ENCODE measurements around the gene REM2. TPM values are rescaled to one million over a fixed set of nuclear protein-coding genes. Genes with fewer than 3 reads are reported as not detected.

Gene REM2
- total RNA-seq, 4 donors from 2014 or later, result 0.57 to 2.1 (median 1.4) TPM

- Histone ChIP-seq H3K4me1 (peaks cover 0 to 34% (median 4%) of the 10 kb centered on the region in 4 donors), H3K9me3 (no peaks in the 10 kb centered on the region), H3K4me3 (peak within 1 kb of the TSS; percentile 64 to 85 (median 72)), H3K27me3 (no peaks in the 10 kb centered on the region), H3K27ac (peak within 1 kb of the TSS; percentile 91 to 98 (median 92)), H3K36me3 (peaks cover 0 to 26% (median 0%) of the 10 kb centered on the region in 3 donors)
- TF ChIP-seq, protein P1, sequence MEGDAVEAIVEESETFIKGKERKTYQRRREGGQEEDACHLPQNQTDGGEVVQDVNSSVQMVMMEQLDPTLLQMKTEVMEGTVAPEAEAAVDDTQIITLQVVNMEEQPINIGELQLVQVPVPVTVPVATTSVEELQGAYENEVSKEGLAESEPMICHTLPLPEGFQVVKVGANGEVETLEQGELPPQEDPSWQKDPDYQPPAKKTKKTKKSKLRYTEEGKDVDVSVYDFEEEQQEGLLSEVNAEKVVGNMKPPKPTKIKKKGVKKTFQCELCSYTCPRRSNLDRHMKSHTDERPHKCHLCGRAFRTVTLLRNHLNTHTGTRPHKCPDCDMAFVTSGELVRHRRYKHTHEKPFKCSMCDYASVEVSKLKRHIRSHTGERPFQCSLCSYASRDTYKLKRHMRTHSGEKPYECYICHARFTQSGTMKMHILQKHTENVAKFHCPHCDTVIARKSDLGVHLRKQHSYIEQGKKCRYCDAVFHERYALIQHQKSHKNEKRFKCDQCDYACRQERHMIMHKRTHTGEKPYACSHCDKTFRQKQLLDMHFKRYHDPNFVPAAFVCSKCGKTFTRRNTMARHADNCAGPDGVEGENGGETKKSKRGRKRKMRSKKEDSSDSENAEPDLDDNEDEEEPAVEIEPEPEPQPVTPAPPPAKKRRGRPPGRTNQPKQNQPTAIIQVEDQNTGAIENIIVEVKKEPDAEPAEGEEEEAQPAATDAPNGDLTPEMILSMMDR (IDR thresholded peaks at IDR 0.05), result no peak
- peak; percentile 71 to 83 for TF ChIP-seq POLR2A (IDR thresholded peaks at IDR 0.05)
- peak; percentile 99 to 100 (median 100) for DNase-seq
These were observed 36.0 kb downstream of the REM2 start, which contains the start of gene RBM23 for GRCh38 chr14:22918804-22919600. Gene RBM23, minus strand, starts transcription at chr14:22919149.

DNA sequence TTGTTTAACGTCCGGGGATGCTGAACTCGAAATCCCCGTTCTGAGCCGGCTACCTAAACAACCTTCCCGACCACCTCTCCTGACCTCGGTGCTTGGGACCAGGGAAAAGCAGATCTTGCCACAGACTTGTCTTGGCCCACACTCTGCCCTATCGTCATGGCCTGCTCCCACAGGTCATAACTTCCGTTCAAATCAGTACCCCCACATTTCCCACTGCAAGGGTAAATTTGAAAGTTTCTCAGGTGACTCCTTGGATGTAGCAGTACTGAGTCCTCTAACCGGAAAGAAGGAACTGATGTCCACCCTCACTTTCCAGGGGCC is 36.5 kb downstream of the REM2 start:
- Histone ChIP-seq H3K4me1 (peaks cover 0 to 34% (median 4%) of the 10 kb centered on the region in 4 donors), H3K36me3 (peaks cover 0 to 32% (median 0%) of the 10 kb centered on the region in 3 donors), H3K27me3 (no peaks in the 10 kb centered on the region), H3K4me3 (peak overlapping the region; percentile 27 to 77 (median 56)), H3K27ac (peak overlapping the region; percentile 86 to 98 (median 89)), H3K9me3 (no peaks in the 10 kb centered on the region)
- no peak for DNase-seq
- peak; percentile 14 to 16 for TF ChIP-seq POLR2A (IDR thresholded peaks at IDR 0.05)
- TF ChIP-seq, protein P1 (IDR thresholded peaks at IDR 0.05), result no peak

GRCh38 chr14:22920697-22921096 is 37.7 kb downstream of the REM2 start:
- Histone ChIP-seq H3K36me3 (peaks cover 0 to 43% (median 0%) of the 10 kb centered on the region in 3 donors), H3K4me1 (peaks cover 0 to 25% (median 4%) of the 10 kb centered on the region in 4 donors), H3K9me3 (no peaks in the 10 kb centered on the region), H3K27ac (no peak overlapping the region), H3K4me3 (no peak overlapping the region), H3K27me3 (no peaks in the 10 kb centered on the region)
- TF ChIP-seq, protein P1 (IDR thresholded peaks at IDR 0.05), result no peak
- TF ChIP-seq POLR2A (IDR thresholded peaks at IDR 0.05), result no peak
- no peak for DNase-seq

DNA sequence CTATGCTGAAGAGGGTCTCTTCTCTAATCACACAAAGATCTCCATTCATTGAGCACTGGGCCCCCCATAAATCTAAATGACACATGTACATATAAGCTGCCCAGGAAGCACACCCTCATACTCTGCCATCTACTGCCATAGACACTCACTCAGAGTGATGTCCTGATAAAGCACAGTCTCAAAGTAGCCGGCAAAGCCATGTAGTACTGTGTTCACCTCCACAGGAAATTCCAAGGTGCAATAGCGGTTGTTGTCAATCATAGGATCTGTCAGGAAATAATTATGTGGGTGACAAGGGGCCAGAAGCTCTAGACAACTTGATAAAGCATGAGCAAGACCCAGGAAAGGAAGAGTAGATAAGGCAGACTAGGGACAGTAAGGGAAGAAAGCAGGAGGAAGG is 39.3 kb downstream of the REM2 start:
- H3K27me3 ChIP-seq, result no peaks in the 10 kb centered on the region
- TF ChIP-seq, protein P1 (IDR thresholded peaks at IDR 0.05), result no peak
- no peak for TF ChIP-seq POLR2A (IDR thresholded peaks at IDR 0.05)
- H3K36me3 ChIP-seq, result peaks cover 0 to 54% (median 0%) of the 10 kb centered on the region in 3 donors
- H3K9me3 ChIP-seq, result no peaks in the 10 kb centered on the region
- no peak overlapping the region for H3K27ac ChIP-seq
- no peak overlapping the region for H3K4me3 ChIP-seq
- H3K4me1 ChIP-seq, result peaks cover 0 to 19% (median 4%) of the 10 kb centered on the region in 4 donors
- DNase-seq, result no peak

- Histone ChIP-seq H3K4me3 (no peak overlapping the region), H3K36me3 (peaks cover 0 to 54% (median 0%) of the 10 kb centered on the region in 3 donors), H3K4me1 (peaks cover 0 to 23% (median 5%) of the 10 kb centered on the region in 4 donors), H3K9me3 (no peaks in the 10 kb centered on the region), H3K27ac (no peak overlapping the region), H3K27me3 (no peaks in the 10 kb centered on the region)
- no peak for TF ChIP-seq POLR2A (IDR thresholded peaks at IDR 0.05)
- TF ChIP-seq, protein P1 (IDR thresholded peaks at IDR 0.05), result no peak
- no peak for DNase-seq
These were observed 40.7 kb downstream of the REM2 start for GRCh38 chr14:22923746-22924145.

All from Peyer's patch (tissue), 4 donors.